Neuronal stem cell (in vitro differentiated cells): ENCODE measurements around the gene MAPK13.

Source experiments
- DNase-seq: peaks from one replicate; pipeline ENCODE4 v3.0.0-alpha.2; 2013; ENCODE audit warnings: low spot score
- H2AFZ ChIP-seq: one replicate; pipeline ENCODE4 v1.6.1; 2013; ENCODE audit warnings: mild to moderate bottlenecking, low read length, inconsistent platforms
- H2AK5ac ChIP-seq: 2 replicates; pipeline ENCODE4 v1.6.1; 2013; ENCODE audit warnings: low read depth, mild to moderate bottlenecking, inconsistent platforms, low read length, moderate library complexity, mixed read lengths
- H2BK120ac ChIP-seq: 2 replicates; pipeline ENCODE4 v1.6.1; 2013; ENCODE audit warnings: low read depth, mild to moderate bottlenecking, inconsistent platforms, low read length, moderate library complexity, mixed read lengths
- H2BK12ac ChIP-seq: one replicate; pipeline ENCODE4 v1.6.1; 2013; ENCODE audit warnings: low read length, inconsistent platforms
- H2BK15ac ChIP-seq: 2 replicates; pipeline ENCODE4 v1.6.1; 2013; ENCODE audit warnings: mild to moderate bottlenecking, low read length, inconsistent platforms, mixed read lengths
- H2BK5ac ChIP-seq: one replicate; pipeline ENCODE4 v1.6.1; 2013; ENCODE audit warnings: inconsistent platforms, mild to moderate bottlenecking, low read length, moderate library complexity
- H3K14ac ChIP-seq: one replicate; pipeline ENCODE4 v1.6.1; 2013; ENCODE audit warnings: low read length, inconsistent platforms
- H3K18ac ChIP-seq: 2 replicates; pipeline ENCODE4 v1.6.1; 2013; ENCODE audit warnings: low read length, inconsistent platforms
- H3K23ac ChIP-seq: 2 replicates; pipeline ENCODE4 v1.6.1; 2013; ENCODE audit warnings: low read depth, mild to moderate bottlenecking, mixed read lengths, low read length, inconsistent platforms; ENCODE audit not compliant: poor library complexity
- H3K27ac ChIP-seq: replicated peaks from 3 replicates; pipeline ENCODE4 v1.5.1; 2013; ENCODE audit warnings: low read length, inconsistent platforms
- H3K27me3 ChIP-seq, 3 experiments: 2 replicates each; pipeline ENCODE4 v1.6.1; 2013; ENCODE audit warnings: low read length in 3 of 3, mild to moderate bottlenecking in 2 of 3, inconsistent platforms in 1 of 3, low read depth in 1 of 3, mixed read lengths in 1 of 3, moderate library complexity in 1 of 3; ENCODE audit not compliant: control insufficient read depth in 3 of 3, insufficient read depth in 3 of 3
- H3K36me3 ChIP-seq, 2 donors: replicated peaks in 1 of 2; 2 replicates each; pipeline ENCODE4 v1.6.1; 2013; ENCODE audit warnings: low read length in 2 of 2; ENCODE audit not compliant: control insufficient read depth in 2 of 2, insufficient read depth in 2 of 2
- H3K4ac ChIP-seq: 2 replicates; pipeline ENCODE4 v1.6.1; 2013; ENCODE audit warnings: inconsistent platforms, mild to moderate bottlenecking, low read length, moderate library complexity
- H3K4me1 ChIP-seq, 2 donors: 1 replicate in 1 of 2; 2 replicates in 1 of 2; pipeline ENCODE4 v1.6.1; 2013; ENCODE audit warnings: low read length in 2 of 2, low read depth in 1 of 2; ENCODE audit not compliant: control insufficient read depth in 2 of 2, insufficient read depth in 1 of 2
- H3K4me2 ChIP-seq: one replicate; pipeline ENCODE4 v1.6.1; 2013; ENCODE audit warnings: mild to moderate bottlenecking, low read length, inconsistent platforms; ENCODE audit not compliant: insufficient read depth, poor library complexity, severe bottlenecking
- H3K4me3 ChIP-seq, 2 donors: 2 replicates each; pipeline ENCODE4 v1.5.1; 2013; ENCODE audit warnings: low read length in 2 of 2, mild to moderate bottlenecking in 2 of 2, inconsistent platforms in 1 of 2, moderate library complexity in 1 of 2
- H3K79me1 ChIP-seq: one replicate; pipeline ENCODE4 v1.6.1; 2013; ENCODE audit warnings: low read depth, mild to moderate bottlenecking, inconsistent platforms, low read length, moderate library complexity
- H3K9ac ChIP-seq: one replicate; pipeline ENCODE4 v1.6.1; 2013; ENCODE audit warnings: mild to moderate bottlenecking, low read depth, low read length, inconsistent platforms; ENCODE audit not compliant: poor library complexity
- H3K9me3 ChIP-seq, 2 donors: replicated peaks in 1 of 2; 2 replicates each; pipeline versions ENCODE3 to v1.6.1; 2013; ENCODE audit warnings: low read length in 2 of 2, mild to moderate bottlenecking in 2 of 2, inconsistent platforms in 1 of 2, low read depth in 1 of 2, mixed read lengths in 1 of 2, moderate library complexity in 1 of 2; ENCODE audit not compliant: control insufficient read depth in 2 of 2, insufficient read depth in 1 of 2
- H4K8ac ChIP-seq: one replicate; pipeline ENCODE4 v1.6.1; 2013; ENCODE audit warnings: low read depth, mild to moderate bottlenecking, inconsistent platforms, low read length, moderate library complexity
- H4K91ac ChIP-seq: one replicate; pipeline ENCODE4 v1.6.1; 2013; ENCODE audit warnings: low read length, low read depth, mild to moderate bottlenecking, inconsistent platforms; ENCODE audit not compliant: poor library complexity
- WGBS, 2 donors: extraction: QIAGEN DNeasy Blood & Tissue Kit; methylation state at CpG; one replicate each; pipeline ENCODE4 v1.1.7; 2013; ENCODE audit warnings: missing lambda C conversion rate in 2 of 2, mixed read lengths in 1 of 2; ENCODE audit not compliant: insufficient read length in 2 of 2, insufficient replicate concordance in 1 of 2; ENCODE audit errors: extremely low coverage in 2 of 2; 5-methylcytosine and 5-hydroxymethylcytosine counted together

Gene MAPK13

DNA sequence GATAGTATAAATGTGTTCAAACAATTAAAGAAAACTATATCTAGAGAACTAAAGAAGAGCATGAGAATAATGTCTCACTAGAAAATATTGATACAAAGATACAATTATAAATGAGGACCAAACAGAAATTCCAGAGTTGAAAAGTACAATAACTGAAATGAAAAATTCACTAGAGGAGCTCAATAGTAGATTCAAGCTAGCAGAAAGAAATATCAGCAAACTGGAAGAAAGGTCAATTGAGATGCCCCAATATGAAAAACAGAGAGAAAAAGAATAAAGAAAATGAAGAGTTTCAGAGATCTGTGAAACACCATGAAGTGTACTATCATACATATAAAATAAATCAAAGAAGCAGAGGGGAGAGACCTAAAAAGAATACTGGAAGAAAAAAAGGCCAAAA is 48.2 kb downstream of the MAPK13 start:
- H3K9ac ChIP-seq, result no peak overlapping the region
- H3K4me1 ChIP-seq, result no peaks in the 10 kb centered on the region
- no peak overlapping the region for H3K4me3 ChIP-seq
- no peak overlapping the region for H4K8ac ChIP-seq
- no peak overlapping the region for H3K18ac ChIP-seq
- H4K91ac ChIP-seq, result no peak overlapping the region
- H2BK12ac ChIP-seq, result no peak overlapping the region
- no peaks in the 10 kb centered on the region for H3K79me1 ChIP-seq
- no peak overlapping the region for H3K4ac ChIP-seq
- peaks cover 0 to 2% of the 10 kb centered on the region in 2 donors for H3K36me3 ChIP-seq
- H2AFZ ChIP-seq, result no peak overlapping the region
- peaks cover 5 to 8% of the 10 kb centered on the region in 2 donors for H3K9me3 ChIP-seq
- DNase-seq, result no peak
- H3K27ac ChIP-seq, result no peak overlapping the region
- no peak overlapping the region for H3K23ac ChIP-seq
- H3K14ac ChIP-seq, result no peak overlapping the region
- H3K27me3 ChIP-seq, result no peaks in the 10 kb centered on the region
- no peak overlapping the region for H2BK120ac ChIP-seq
- no peak overlapping the region for H2BK5ac ChIP-seq
- no peak overlapping the region for H2BK15ac ChIP-seq
- H3K4me2 ChIP-seq, result no peak overlapping the region
- H2AK5ac ChIP-seq, result no peak overlapping the region

DNA sequence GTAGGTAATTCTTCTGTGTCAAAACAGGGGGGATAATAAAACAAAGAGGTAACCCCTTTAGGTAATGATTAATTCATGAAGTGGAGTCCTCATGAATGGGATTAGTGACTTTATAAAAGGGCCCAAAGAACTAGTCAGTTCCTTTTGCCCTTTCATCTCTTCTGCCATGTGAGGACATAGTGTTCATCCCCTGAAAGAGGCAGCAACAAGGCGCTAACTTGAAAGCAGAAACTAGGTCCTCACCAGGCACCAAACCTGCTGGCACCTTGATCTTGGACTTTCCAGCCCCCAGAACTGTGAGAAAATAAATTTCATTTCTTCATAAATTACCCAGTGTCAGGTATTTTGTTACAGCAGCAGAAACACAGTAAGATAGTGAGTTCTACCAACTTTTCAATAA is 49.8 kb downstream of the MAPK13 start:
- no peak overlapping the region for H3K14ac ChIP-seq
- no peak overlapping the region for H3K27ac ChIP-seq
- no peak overlapping the region for H3K4ac ChIP-seq
- H3K27me3 ChIP-seq, result no peaks in the 10 kb centered on the region
- peaks cover 0 to 2% of the 10 kb centered on the region in 2 donors for H3K36me3 ChIP-seq
- H4K8ac ChIP-seq, result no peak overlapping the region
- no CpG with 5 or more reads among the region's 1 CpG for WGBS, 2 donors
- no peak overlapping the region for H3K4me2 ChIP-seq
- H3K9me3 ChIP-seq, result peaks cover 5 to 8% of the 10 kb centered on the region in 2 donors
- no peak overlapping the region for H3K18ac ChIP-seq
- no peak overlapping the region for H2BK15ac ChIP-seq
- no peak overlapping the region for H2AFZ ChIP-seq
- H4K91ac ChIP-seq, result no peak overlapping the region
- no peak overlapping the region for H3K23ac ChIP-seq
- no peak overlapping the region for H2BK120ac ChIP-seq
- no peak for DNase-seq
- H2AK5ac ChIP-seq, result no peak overlapping the region
- H2BK5ac ChIP-seq, result no peak overlapping the region
- H2BK12ac ChIP-seq, result no peak overlapping the region
- H3K9ac ChIP-seq, result no peak overlapping the region
- no peak overlapping the region for H3K4me3 ChIP-seq
- H3K4me1 ChIP-seq, result no peaks in the 10 kb centered on the region
- no peaks in the 10 kb centered on the region for H3K79me1 ChIP-seq

DNA sequence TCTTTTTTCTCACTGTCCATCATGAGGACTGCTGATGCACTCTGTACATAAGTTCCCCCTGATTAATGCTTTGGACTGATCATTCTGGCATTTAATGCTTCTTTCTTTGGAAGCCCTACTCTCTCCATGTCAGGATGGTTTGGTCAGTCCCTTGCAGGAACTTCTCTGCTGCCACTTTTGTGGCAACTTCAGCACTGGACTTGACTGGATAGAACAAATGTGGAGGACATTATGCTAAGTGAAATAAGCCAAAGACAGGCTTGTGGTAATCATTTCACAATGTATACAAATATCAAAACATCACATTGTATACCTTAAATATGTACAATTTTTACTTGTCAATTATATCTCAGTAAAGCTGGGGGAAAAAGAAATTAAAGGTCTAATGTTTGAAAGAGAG is 54.0 kb downstream of the MAPK13 start:
- Histone ChIP-seq H3K4ac (no peak overlapping the region), H2AK5ac (no peak overlapping the region), H3K9me3 (peaks cover 0 to 2% of the 10 kb centered on the region in 2 donors), H4K91ac (no peak overlapping the region), H3K27me3 (no peaks in the 10 kb centered on the region), H3K4me3 (no peak overlapping the region), H2AFZ (no peak overlapping the region), H3K14ac (no peak overlapping the region), H3K79me1 (no peaks in the 10 kb centered on the region), H3K27ac (no peak overlapping the region), H4K8ac (no peak overlapping the region), H3K4me2 (no peak overlapping the region), H3K4me1 (no peaks in the 10 kb centered on the region), H2BK5ac (no peak overlapping the region), H3K36me3 (no peaks in the 10 kb centered on the region), H3K9ac (no peak overlapping the region), H3K23ac (no peak overlapping the region), H2BK120ac (no peak overlapping the region), H2BK12ac (no peak overlapping the region), H3K18ac (no peak overlapping the region), H2BK15ac (no peak overlapping the region)
- DNase-seq, result no peak

DNA sequence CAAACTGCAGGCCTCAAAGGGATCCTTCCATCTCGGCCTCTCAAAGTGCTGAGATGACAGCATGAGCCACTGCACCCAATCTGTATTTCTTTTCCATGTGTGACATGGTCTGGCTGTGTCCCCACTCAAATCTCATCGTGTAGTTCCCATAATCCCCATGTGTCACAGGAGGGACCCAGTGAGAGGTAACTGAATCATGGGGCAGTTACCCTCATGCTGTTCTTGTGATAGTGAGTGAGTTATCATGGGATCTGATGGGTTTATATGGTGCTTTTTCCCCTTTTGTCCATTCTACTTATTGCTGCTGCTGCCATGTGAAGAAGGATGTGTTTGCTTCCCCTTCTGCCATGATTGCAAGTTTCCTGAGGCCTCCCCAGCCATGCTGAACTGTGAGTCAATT is 55.9 kb downstream of the MAPK13 start:
- no peak for DNase-seq
- H3K27ac ChIP-seq, result no peak overlapping the region
- no peak overlapping the region for H2AK5ac ChIP-seq
- no peak overlapping the region for H2BK12ac ChIP-seq
- no peak overlapping the region for H4K8ac ChIP-seq
- H3K9ac ChIP-seq, result no peak overlapping the region
- no peak overlapping the region for H3K4me3 ChIP-seq
- no peak overlapping the region for H3K18ac ChIP-seq
- no CpG with 5 or more reads among the region's 2 CpGs for WGBS, 2 donors
- no peak overlapping the region for H3K4ac ChIP-seq
- H4K91ac ChIP-seq, result no peak overlapping the region
- no peaks in the 10 kb centered on the region for H3K27me3 ChIP-seq
- H2BK5ac ChIP-seq, result no peak overlapping the region
- H2AFZ ChIP-seq, result no peak overlapping the region
- H2BK120ac ChIP-seq, result no peak overlapping the region
- no peaks in the 10 kb centered on the region for H3K4me1 ChIP-seq
- no peak overlapping the region for H3K4me2 ChIP-seq
- no peak overlapping the region for H3K23ac ChIP-seq
- H3K9me3 ChIP-seq, result no peaks in the 10 kb centered on the region
- no peaks in the 10 kb centered on the region for H3K79me1 ChIP-seq
- H2BK15ac ChIP-seq, result no peak overlapping the region
- no peak overlapping the region for H3K14ac ChIP-seq
- no peaks in the 10 kb centered on the region for H3K36me3 ChIP-seq
